ENCODE results near the gene PPP1R1C.
"Not testable (repeated sequence)": the region's sequence is repeated elsewhere in the genome, so short reads cannot be mapped to it uniquely, and the experiment has no call there.

The PPP1R1C gene

GRCh38 chr2:182015334-182016109 is 29.9 kb downstream of the PPP1R1C start:
- peak; percentile 59 for DNase-seq

DNA sequence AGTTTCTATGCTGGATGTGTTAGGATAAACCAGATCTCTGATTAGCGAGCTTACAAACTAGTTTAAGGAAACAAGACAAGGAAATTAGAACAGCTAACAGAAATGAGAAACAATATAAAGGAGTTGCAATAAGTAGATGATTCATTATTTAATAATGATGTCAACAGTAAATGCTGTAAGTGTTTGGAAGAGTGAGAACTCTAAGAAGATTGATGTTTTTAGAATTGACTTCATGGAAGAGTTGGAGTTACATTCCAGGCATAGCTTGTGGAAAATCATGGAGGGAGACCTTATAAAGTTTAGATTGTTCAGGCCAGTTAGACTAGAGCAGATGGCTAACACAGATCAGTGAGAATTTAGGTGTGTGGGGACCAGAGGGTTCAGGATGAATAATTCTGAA is 32.6 kb downstream of the PPP1R1C start:
- peak; percentile 78 for DNase-seq

DNA sequence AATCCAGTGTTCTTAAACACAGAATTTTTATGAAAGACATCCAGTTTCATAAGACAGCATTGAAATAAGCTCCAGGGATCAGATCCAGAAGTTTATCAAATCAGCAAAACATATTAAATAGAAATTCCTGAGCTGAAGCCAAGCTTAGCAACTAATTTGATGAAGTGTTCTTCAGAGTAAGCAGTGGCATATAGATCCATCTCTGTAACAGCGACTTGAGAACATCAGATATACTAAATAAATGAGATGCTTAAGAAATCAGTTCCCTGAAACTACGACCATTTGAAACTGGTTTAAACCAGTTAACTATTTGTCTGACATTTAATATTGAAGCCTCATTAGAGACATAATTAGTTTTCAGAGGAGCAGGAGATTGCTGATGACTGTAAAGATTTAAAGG is 34.1 kb downstream of the PPP1R1C start:
- no peak for DNase-seq

DNA sequence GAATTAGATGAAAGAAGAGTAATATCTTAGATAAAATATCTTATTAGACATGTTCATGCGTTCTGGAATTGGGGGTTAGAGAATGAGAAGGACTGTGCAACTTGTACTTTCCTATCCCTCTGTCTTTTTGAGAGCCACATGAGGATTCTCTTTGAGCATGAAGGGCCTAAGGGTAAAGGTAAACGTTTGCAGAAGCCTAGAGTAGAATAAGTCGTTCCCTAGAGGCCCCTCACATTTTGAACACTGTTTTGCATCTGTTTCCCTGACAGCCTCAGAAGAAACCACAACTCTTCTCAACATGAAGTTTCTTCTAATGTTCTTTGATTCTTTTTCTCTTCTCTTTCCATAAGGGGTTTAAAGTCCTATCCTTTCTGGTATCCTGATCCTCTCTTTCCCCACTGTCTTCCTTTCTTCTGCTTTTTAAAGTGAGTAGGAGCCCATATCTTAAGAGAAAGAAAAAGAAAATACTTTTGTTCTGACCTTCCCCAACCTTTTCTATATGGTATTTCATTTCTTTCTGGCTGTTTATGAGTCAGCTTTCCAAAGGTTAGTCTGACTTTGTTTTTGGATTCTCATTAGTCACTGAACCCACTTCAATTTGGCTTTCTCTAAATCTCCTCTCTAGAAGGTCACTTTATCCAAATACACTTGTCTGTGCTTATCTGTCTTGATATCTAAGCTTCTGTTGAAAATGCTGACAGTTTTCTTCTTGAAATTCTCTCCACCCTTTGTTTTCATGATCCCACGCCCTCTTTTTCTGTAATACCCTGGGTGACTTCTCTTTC is 34.8 kb downstream of the PPP1R1C start:
- DNase-seq, result peak; percentile 32

DNA sequence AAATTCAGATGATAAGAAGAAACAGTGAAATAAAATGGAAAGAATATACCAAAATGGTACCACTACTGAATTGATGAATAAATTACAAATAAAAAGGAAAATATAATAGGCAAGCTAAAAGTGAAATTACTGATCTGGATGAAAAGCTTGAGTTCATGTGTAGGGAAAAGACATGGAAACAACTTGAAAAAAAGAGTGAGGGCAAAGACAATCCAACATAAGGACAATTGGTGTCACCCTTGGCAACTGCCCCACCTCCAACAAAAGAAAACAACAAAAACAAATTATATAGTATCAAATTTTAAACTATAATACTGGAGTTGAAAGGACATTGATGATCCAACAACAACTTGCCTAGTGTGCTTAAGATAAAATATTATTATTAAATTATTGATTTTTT is 37.6 kb downstream of the PPP1R1C start:
- DNase-seq, result no peak

GRCh38 chr2:182030875-182031274 is 45.2 kb downstream of the PPP1R1C start:
- DNase-seq, result not testable (repeated sequence)

GRCh38 chr2:182031956-182032355 is 46.3 kb downstream of the PPP1R1C start:
- peak; percentile 12 for DNase-seq

DNA sequence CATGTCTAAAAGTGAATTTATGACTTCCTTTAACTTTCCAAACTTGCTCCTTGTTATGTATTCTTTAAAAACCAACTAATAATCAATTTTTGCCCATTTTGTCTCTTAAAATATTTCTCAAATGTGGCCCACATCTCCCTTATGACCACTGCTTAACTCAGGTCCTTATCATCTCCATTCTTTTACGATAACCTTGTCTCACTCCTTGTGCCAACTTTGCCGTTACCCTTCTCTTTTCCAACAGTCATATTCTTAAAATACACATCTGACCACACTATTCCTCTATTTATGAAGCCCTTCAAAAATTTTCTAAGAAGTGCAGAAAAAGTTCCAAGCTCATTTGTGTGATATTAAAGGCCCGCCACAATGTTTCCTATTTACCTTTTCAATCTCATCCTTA is 47.8 kb downstream of the PPP1R1C start:
- no peak for DNase-seq

GRCh38 chr2:182038576-182038975 is 52.9 kb downstream of the PPP1R1C start:
- DNase-seq, result peak; percentile 74

- no peak for DNase-seq
Observed at GRCh38 chr2:182043021-182043420, 57.4 kb downstream of the PPP1R1C start.

DNA sequence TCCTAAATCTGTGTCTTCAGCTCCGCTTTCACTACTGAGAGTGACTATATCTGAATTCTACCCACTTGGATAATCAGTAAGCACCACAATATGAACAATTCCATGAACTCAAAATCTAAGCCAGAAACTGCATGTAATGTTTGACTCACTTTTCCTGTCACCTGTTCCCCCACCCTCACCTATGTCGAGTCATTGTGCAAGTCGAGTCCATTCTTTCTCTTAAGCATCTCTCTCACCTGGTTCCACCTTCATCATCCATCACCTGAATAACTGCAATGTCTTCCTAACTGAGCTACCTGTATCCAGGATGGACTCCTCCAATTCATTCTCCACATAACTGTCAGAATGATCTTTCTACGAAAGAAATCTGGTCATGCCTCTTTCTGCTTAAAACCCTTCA is 58.2 kb downstream of the PPP1R1C start:
- DNase-seq, result no peak

DNA sequence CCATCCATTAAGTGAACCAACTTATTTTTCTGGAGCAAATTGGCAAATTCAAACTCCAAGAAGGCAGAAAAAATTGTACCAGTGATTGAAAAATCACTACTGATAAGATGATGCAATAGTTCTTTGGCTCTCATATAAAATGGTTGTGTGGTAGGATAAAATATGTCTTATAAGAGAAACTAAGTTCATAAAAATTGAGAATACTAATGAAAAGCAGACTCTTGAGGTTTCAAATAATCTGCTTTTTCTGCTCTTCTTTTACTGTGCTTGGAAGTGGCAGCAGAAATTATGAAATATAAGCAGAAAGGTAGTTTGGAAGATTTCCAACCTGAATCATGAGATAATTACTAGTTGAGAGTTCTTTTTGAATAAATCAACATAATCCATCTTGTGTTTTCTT is 61.9 kb downstream of the PPP1R1C start:
- DNase-seq, result no peak

GRCh38 chr2:182048088-182048487 is 62.4 kb downstream of the PPP1R1C start:
- DNase-seq, result no peak

DNA sequence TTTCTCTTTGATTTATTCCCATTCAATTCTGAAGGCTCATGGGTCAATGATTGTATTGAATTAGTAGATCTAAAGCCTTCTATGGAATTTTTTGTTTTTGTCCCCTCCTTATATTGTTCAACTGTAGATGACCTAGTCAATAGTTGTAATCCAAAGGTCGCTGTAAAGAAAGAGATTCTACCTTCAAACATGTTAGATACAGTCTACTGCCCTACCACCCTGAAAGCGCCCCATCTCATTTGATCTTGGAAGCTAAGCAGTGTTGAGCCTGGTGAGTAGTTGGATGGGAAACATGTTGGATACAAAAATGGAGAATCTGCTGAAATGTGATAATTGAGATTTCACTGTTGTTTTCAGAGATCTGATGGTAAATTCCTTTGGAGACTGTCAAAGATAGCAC is 63.0 kb downstream of the PPP1R1C start:
- DNase-seq, result no peak

DNA sequence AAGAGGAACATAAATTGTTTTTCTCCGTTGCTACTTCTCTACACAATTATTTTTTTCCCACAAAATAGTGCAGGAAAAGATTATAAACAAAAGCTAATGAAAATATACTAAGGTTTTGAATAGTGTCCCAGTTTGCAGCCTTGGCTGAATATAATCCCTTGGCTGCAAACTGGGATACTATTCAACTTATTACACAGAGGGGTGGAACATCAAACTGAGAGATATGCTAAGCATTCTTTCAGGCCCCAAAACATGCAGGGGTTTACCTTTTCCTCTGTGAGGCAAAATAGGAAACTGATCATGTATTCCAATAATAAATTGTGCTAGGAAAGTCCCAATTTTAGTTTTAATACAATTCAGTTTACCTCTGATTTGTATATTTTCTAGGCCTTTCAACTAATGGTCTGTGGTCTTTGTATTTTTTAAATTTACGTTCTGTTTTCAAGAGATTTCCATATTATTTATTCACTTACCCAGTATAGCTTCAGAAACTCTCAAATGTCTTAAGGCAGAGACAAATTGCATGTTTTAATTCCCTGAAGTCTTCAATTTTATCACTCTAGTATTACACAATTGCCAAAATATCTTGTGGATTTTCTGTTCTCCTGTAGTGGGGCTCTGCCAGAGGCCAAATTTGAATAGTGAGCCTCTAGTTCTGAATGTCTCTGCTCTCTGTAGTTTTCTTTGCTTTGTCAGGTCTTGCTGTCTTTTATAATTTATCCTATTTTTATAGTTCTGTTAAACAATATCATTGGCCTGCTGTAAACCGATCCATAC is 63.9 kb downstream of the PPP1R1C start:
- no peak for DNase-seq

GRCh38 chr2:182050333-182051135 is 64.9 kb downstream of the PPP1R1C start:
- DNase-seq, result no peak

GRCh38 chr2:182055993-182056392 is 70.3 kb downstream of the PPP1R1C start:
- no peak for DNase-seq

- DNase-seq, result no peak
Observed at GRCh38 chr2:182057002-182057401, 71.3 kb downstream of the PPP1R1C start.

DNA sequence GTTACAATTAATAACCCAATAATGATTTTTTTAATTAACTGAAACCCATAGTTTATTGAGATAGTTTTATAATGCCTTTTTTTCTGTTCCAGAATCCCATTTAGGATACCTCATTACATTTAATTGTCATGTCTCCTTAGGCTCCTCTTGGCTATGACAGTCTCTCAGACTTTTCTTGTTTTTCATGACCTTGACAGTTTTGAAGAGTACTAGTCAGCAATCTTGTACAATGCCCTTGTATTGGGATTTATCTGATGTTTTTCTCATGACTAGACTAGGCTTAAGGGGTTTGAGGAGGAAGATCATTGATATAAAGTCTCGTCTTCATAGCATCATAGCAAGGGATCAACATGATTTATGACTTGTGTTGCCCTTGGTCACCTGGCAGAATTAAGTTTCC is 72.4 kb downstream of the PPP1R1C start:
- no peak for DNase-seq

- no peak for DNase-seq
Observed at GRCh38 chr2:182061739-182062138, 76.1 kb downstream of the PPP1R1C start.

GRCh38 chr2:182062329-182062972 is 76.8 kb downstream of the PPP1R1C start:
- no peak for DNase-seq
